Activated T-helper 2 cell treated with anti-CD3 and anti-CD28 coated beads, Interferon-gamma antibody, Interleukin-2, Interleukin-4, amounts not matched to agents 10 μg/mL and 5 μg/mL and 100 μg/mL, durations not matched to agents 14 hours and 24 hours and 36 hours (primary cell): Measurements from ENCODE around the gene CMIP. TPM values are rescaled to one million over a fixed set of nuclear protein-coding genes. Genes with fewer than 3 reads are reported as not detected.

Source experiments
- DNase-seq: peaks from one replicate; pipeline ENCODE4 v3.0.0; 2021; ENCODE audit warnings: low spot score
- H3K27ac Mint-ChIP-seq: one replicate; pipeline ENCODE4 v1.8.0; 2021; ENCODE audit warnings: mixed read lengths
- H3K27me3 Mint-ChIP-seq: one replicate; pipeline ENCODE4 v1.8.0; 2021; ENCODE audit warnings: low read depth, mixed read lengths
- H3K36me3 Mint-ChIP-seq: one replicate; pipeline ENCODE4 v1.8.0; 2021; ENCODE audit warnings: low read depth, mixed read lengths
- H3K4me1 Mint-ChIP-seq: one replicate; pipeline ENCODE4 v1.8.0; 2021; ENCODE audit warnings: low read depth, mixed read lengths
- H3K4me3 Mint-ChIP-seq: one replicate; pipeline ENCODE4 v1.8.0; 2021; ENCODE audit warnings: low read depth, mild to moderate bottlenecking, moderate library complexity, mixed read lengths
- H3K9me3 Mint-ChIP-seq: one replicate; pipeline ENCODE4 v1.8.0; 2021; ENCODE audit warnings: mixed read lengths
- intact Hi-C: fragments of 100-400 bp; cut with micrococcal nuclease; formaldehyde crosslinking; loops from one replicate; pipeline ENCODE4 v1.15.1; 2023
- total RNA-seq: library from RNA; stranded (reverse); gene quantifications from 2 replicates; pipeline ENCODE4 v1.2.3, GENCODE V29; 2022

Gene CMIP
- total RNA-seq, 1 donor from 2014 or later, result 68.0 TPM

GRCh38 chr16:81527477-81528178 is 83.0 kb downstream of the CMIP start:
- H3K9me3 Mint-ChIP-seq, result no peaks in the 10 kb centered on the region
- H3K4me1 Mint-ChIP-seq, result peaks cover 37% of the 10 kb centered on the region
- no peaks in the 10 kb centered on the region for H3K27me3 Mint-ChIP-seq
- H3K36me3 Mint-ChIP-seq, result peaks cover 16% of the 10 kb centered on the region
- no peak for DNase-seq
- H3K4me3 Mint-ChIP-seq, result no peak overlapping the region
- intact Hi-C loops, result loop anchor here (10.0 kb wide), 1 partner anchor 83 kb away; the partner anchor contains the start of gene CMIP
- H3K27ac Mint-ChIP-seq, result no peak overlapping the region

- peaks cover 38% of the 10 kb centered on the region for H3K4me1 Mint-ChIP-seq
- no peak overlapping the region for H3K27ac Mint-ChIP-seq
Measured at GRCh38 chr16:81528256-81528655, 83.6 kb downstream of the CMIP start.

GRCh38 chr16:81530296-81530721 is 85.7 kb downstream of the CMIP start:
- intact Hi-C loops, result no loop called here
- Mint-ChIP-seq H3K4me1 (peaks cover 29% of the 10 kb centered on the region), H3K4me3 (no peak overlapping the region), H3K36me3 (peaks cover 11% of the 10 kb centered on the region), H3K9me3 (no peaks in the 10 kb centered on the region), H3K27me3 (no peaks in the 10 kb centered on the region), H3K27ac (no peak overlapping the region)
- DNase-seq, result no peak

More at GRCh38 chr16:81528256-81528655, 83.6 kb downstream of the CMIP start:
- intact Hi-C loops, result loop anchor here (10.0 kb wide), 1 partner anchor 83 kb away; the partner anchor contains the start of gene CMIP
- Mint-ChIP-seq H3K4me3 (no peak overlapping the region), H3K27me3 (no peaks in the 10 kb centered on the region), H3K36me3 (peaks cover 13% of the 10 kb centered on the region), H3K9me3 (no peaks in the 10 kb centered on the region)
- no peak for DNase-seq

GRCh38 chr16:81530814-81531213 is 86.2 kb downstream of the CMIP start:
- Mint-ChIP-seq H3K36me3 (peaks cover 7% of the 10 kb centered on the region), H3K4me1 (peaks cover 26% of the 10 kb centered on the region), H3K4me3 (no peak overlapping the region), H3K27ac (no peak overlapping the region), H3K9me3 (no peaks in the 10 kb centered on the region), H3K27me3 (no peaks in the 10 kb centered on the region)
- intact Hi-C loops, result no loop called here
- DNase-seq, result no peak

- Mint-ChIP-seq H3K27me3 (no peaks in the 10 kb centered on the region), H3K9me3 (no peaks in the 10 kb centered on the region), H3K4me3 (no peak overlapping the region), H3K36me3 (peaks cover 7% of the 10 kb centered on the region), H3K4me1 (peaks cover 22% of the 10 kb centered on the region), H3K27ac (no peak overlapping the region)
- DNase-seq, result no peak
- intact Hi-C loops, result no loop called here
Measured at GRCh38 chr16:81531419-81531821, 86.8 kb downstream of the CMIP start.

- Mint-ChIP-seq H3K4me1 (peaks cover 14% of the 10 kb centered on the region), H3K27ac (peak overlapping the region; percentile 9), H3K36me3 (peaks cover 1% of the 10 kb centered on the region), H3K9me3 (no peaks in the 10 kb centered on the region), H3K27me3 (no peaks in the 10 kb centered on the region), H3K4me3 (no peak overlapping the region)
- DNase-seq, result no peak
- intact Hi-C loops, result no loop called here
Measured at GRCh38 chr16:81532491-81533174, 88.0 kb downstream of the CMIP start.

- no peak for DNase-seq
- H3K9me3 Mint-ChIP-seq, result no peaks in the 10 kb centered on the region
- intact Hi-C loops, result no loop called here
- no peaks in the 10 kb centered on the region for H3K27me3 Mint-ChIP-seq
- peaks cover 10% of the 10 kb centered on the region for H3K4me1 Mint-ChIP-seq
- peak overlapping the region; percentile 9 for H3K27ac Mint-ChIP-seq
- H3K36me3 Mint-ChIP-seq, result no peaks in the 10 kb centered on the region
- no peak overlapping the region for H3K4me3 Mint-ChIP-seq
Measured at GRCh38 chr16:81533175-81533507, 88.5 kb downstream of the CMIP start.

- DNase-seq, result no peak
- no peaks in the 10 kb centered on the region for H3K9me3 Mint-ChIP-seq
- H3K4me1 Mint-ChIP-seq, result peaks cover 6% of the 10 kb centered on the region
- H3K36me3 Mint-ChIP-seq, result no peaks in the 10 kb centered on the region
- no peak overlapping the region for H3K27ac Mint-ChIP-seq
- H3K27me3 Mint-ChIP-seq, result no peaks in the 10 kb centered on the region
- intact Hi-C loops, result no loop called here
- no peak overlapping the region for H3K4me3 Mint-ChIP-seq
Measured at GRCh38 chr16:81535679-81536360, 91.2 kb downstream of the CMIP start.

- H3K27me3 Mint-ChIP-seq, result no peaks in the 10 kb centered on the region
- no peak overlapping the region for H3K4me3 Mint-ChIP-seq
- H3K27ac Mint-ChIP-seq, result no peak overlapping the region
- peaks cover 10% of the 10 kb centered on the region for H3K4me1 Mint-ChIP-seq
- intact Hi-C loops, result no loop called here
- no peak for DNase-seq
- H3K9me3 Mint-ChIP-seq, result no peaks in the 10 kb centered on the region
- no peaks in the 10 kb centered on the region for H3K36me3 Mint-ChIP-seq
Measured at GRCh38 chr16:81536648-81537047, 92.0 kb downstream of the CMIP start.

- H3K4me1 Mint-ChIP-seq, result peaks cover 7% of the 10 kb centered on the region
- no peaks in the 10 kb centered on the region for H3K36me3 Mint-ChIP-seq
- H3K27ac Mint-ChIP-seq, result no peak overlapping the region
- H3K27me3 Mint-ChIP-seq, result no peaks in the 10 kb centered on the region
- intact Hi-C loops, result no loop called here
- no peak for DNase-seq
- no peaks in the 10 kb centered on the region for H3K9me3 Mint-ChIP-seq
- no peak overlapping the region for H3K4me3 Mint-ChIP-seq
Measured at GRCh38 chr16:81537721-81538561, 93.3 kb downstream of the CMIP start.

- intact Hi-C loops, result no loop called here
- peaks cover 8% of the 10 kb centered on the region for H3K4me1 Mint-ChIP-seq
- no peak overlapping the region for H3K4me3 Mint-ChIP-seq
- H3K9me3 Mint-ChIP-seq, result no peaks in the 10 kb centered on the region
- H3K27me3 Mint-ChIP-seq, result no peaks in the 10 kb centered on the region
- DNase-seq, result no peak
- no peaks in the 10 kb centered on the region for H3K36me3 Mint-ChIP-seq
- H3K27ac Mint-ChIP-seq, result no peak overlapping the region
Measured at GRCh38 chr16:81539009-81539758, 94.6 kb downstream of the CMIP start.
